Coronary artery (tissue), 2 donors: ENCODE results near the gene ARHGAP23.

Experiments
- DNase-seq: peaks from one replicate; pipeline ENCODE4 v3.0.0-alpha.2; 2017; ENCODE audit warnings: low spot score
- H3K27ac ChIP-seq, 2 donors: fragments of 200-600 bp; sonication (generic); one replicate each; pipeline ENCODE4 v1.5.1; 2016 to 2019
- H3K4me3 ChIP-seq: fragments of 200-600 bp; sonication (generic); 2 replicates; pipeline ENCODE4 v1.5.1; 2016; ENCODE audit warnings: mild to moderate bottlenecking, moderate library complexity
- CTCF ChIP-seq: fragments of 200-600 bp; sonication (generic); IDR thresholded peaks from one replicate; pipeline ENCODE4 v1.5.1; 2019; ENCODE audit warnings: antibody characterized with exemption

ARHGAP23 gene

GRCh38 chr17:38442548-38442947, 14.3 kb downstream of the ARHGAP23 start:
- H3K27ac ChIP-seq, result peak overlapping the region in 1 of 2 donors; percentile 87
- no peak for DNase-seq
- H3K4me3 ChIP-seq, result no peak overlapping the region
- no peak for TF ChIP-seq CTCF

- DNase-seq, result no peak
- Histone ChIP-seq H3K4me3 (no peak overlapping the region), H3K27ac (peak overlapping the region in 1 of 2 donors; percentile 87)
- TF ChIP-seq CTCF, result no peak
These were observed 15.2 kb downstream of the ARHGAP23 start for GRCh38 chr17:38443356-38444031.

GRCh38 chr17:38444151-38444550, 15.9 kb downstream of the ARHGAP23 start:
- Histone ChIP-seq H3K27ac (peak overlapping the region in 1 of 2 donors; percentile 87), H3K4me3 (peak overlapping the region; percentile 19)
- peak; percentile 83 for TF ChIP-seq CTCF
- no peak for DNase-seq

GRCh38 chr17:38447502-38448085, 19.3 kb downstream of the ARHGAP23 start:
- Histone ChIP-seq H3K4me3 (no peak overlapping the region), H3K27ac (peak overlapping the region in 1 of 2 donors; percentile 7)
- no peak for DNase-seq
- no peak for TF ChIP-seq CTCF

- Histone ChIP-seq H3K27ac (peak overlapping the region in 1 of 2 donors; percentile 7), H3K4me3 (no peak overlapping the region)
- no peak for TF ChIP-seq CTCF
- no peak for DNase-seq
These were observed 20.0 kb downstream of the ARHGAP23 start for GRCh38 chr17:38448208-38448771.

- Histone ChIP-seq H3K4me3 (no peak overlapping the region), H3K27ac (peak overlapping the region in 1 of 2 donors; percentile 23)
- DNase-seq, result no peak
- no peak for TF ChIP-seq CTCF
These were observed 21.1 kb downstream of the ARHGAP23 start for GRCh38 chr17:38449364-38449763.
